Renal cortical epithelial cell (primary cell): Measurements from ENCODE around the gene ACTA1. TPM values are rescaled to one million over a fixed set of nuclear protein-coding genes. Genes with fewer than 3 reads are reported as not detected.

Source experiments
- total RNA-seq: library from RNA; depleted of rRNA; stranded (reverse); fragments of >200 nt; gene quantifications from 2 replicates; pipeline ENCODE4 v1.2.3, GENCODE V29; 2014

ACTA1 gene
- total RNA-seq, 1 donor from 2014 or later, result 0.10 TPM

Other genes with a start within 250 kb of the ACTA1 start
- gene RAB4A, start 163.0 kb downstream of the ACTA1 start, total RNA-seq, result 19.1 and 41.0 TPM in 2 replicates
- 5.5 and 5.6 TPM in 2 replicates for gene CCSAP, start 91.0 kb downstream of the ACTA1 start, total RNA-seq
- gene NUP133, start 74.2 kb upstream of the ACTA1 start, total RNA-seq, result 43.2 and 47.5 TPM in 2 replicates
- 16.4 and 21.7 TPM in 2 replicates for gene ABCB10, start 124.6 kb upstream of the ACTA1 start, total RNA-seq
- gene TAF5L, start 192.0 kb upstream of the ACTA1 start, total RNA-seq, result 15.7 and 24.8 TPM in 2 replicates
- 13.4 and 15.6 TPM in 2 replicates for gene URB2, start 192.2 kb upstream of the ACTA1 start, total RNA-seq